ENCODE data around the gene TRIM37. TPM values are rescaled to one million over a fixed set of nuclear protein-coding genes. Genes with fewer than 3 reads are reported as not detected.

Gene TRIM37
- total RNA-seq, 1 donor from 2014 or later = 17.3 TPM

- CTCF ChIA-PET = no interaction called here
- POLR2A ChIA-PET = no interaction called here
- H3K4me1 Mint-ChIP-seq = no peaks in the 10 kb centered on the region
- H3K27me3 Mint-ChIP-seq = no peaks in the 10 kb centered on the region
- no peak overlapping the region for H3K27ac Mint-ChIP-seq
- ATAC-seq (ENCODE audit: low read depth) (no peak), DNase-seq (no peak)
- peaks cover 12% of the 10 kb centered on the region for H3K36me3 Mint-ChIP-seq (ENCODE audit: low read depth)
- intact Hi-C loops (cut with micrococcal nuclease) = no loop called here
- H3K4me3 Mint-ChIP-seq = no peak overlapping the region
- no peaks in the 10 kb centered on the region for H3K9me3 Mint-ChIP-seq
- no peak for TF ChIP-seq CTCF (IDR thresholded peaks at IDR 0.05)
Measured at GRCh38 chr17:59129814-59130213, 23.1 kb upstream of the TRIM37 start.

GRCh38 chr17:59126809-59127417 lies 20.2 kb upstream of the TRIM37 start:
- Mint-ChIP-seq H3K4me3 (no peak overlapping the region), H3K36me3 (ENCODE audit: low read depth) (peaks cover 13% of the 10 kb centered on the region), H3K27ac (no peak overlapping the region), H3K27me3 (no peaks in the 10 kb centered on the region), H3K4me1 (peaks cover 7% of the 10 kb centered on the region), H3K9me3 (no peaks in the 10 kb centered on the region)
- no peak for DNase-seq
- intact Hi-C loops (cut with micrococcal nuclease) = no loop called here
- TF ChIP-seq CTCF (IDR thresholded peaks at IDR 0.05) = no peak
- ChIA-PET POLR2A (no interaction called here), CTCF (no interaction called here)
- no peak for ATAC-seq (ENCODE audit: low read depth)

GRCh38 chr17:59124665-59125064 lies 18.0 kb upstream of the TRIM37 start:
- Mint-ChIP-seq H3K4me3 (no peak overlapping the region), H3K27ac (no peak overlapping the region), H3K9me3 (no peaks in the 10 kb centered on the region), H3K4me1 (peaks cover 8% of the 10 kb centered on the region), H3K27me3 (no peaks in the 10 kb centered on the region), H3K36me3 (ENCODE audit: low read depth) (peaks cover 17% of the 10 kb centered on the region)
- TF ChIP-seq CTCF (IDR thresholded peaks at IDR 0.05) = no peak
- CTCF ChIA-PET = no interaction called here
- ATAC-seq (ENCODE audit: low read depth) (no peak), DNase-seq (no peak)
- intact Hi-C loops (cut with micrococcal nuclease) = no loop called here
- POLR2A ChIA-PET = interaction anchor here (0.6 kb wide), 1 partner anchor 11 kb away, joined by 6 read pairs; no protein-coding TSS in a partner anchor

DNA sequence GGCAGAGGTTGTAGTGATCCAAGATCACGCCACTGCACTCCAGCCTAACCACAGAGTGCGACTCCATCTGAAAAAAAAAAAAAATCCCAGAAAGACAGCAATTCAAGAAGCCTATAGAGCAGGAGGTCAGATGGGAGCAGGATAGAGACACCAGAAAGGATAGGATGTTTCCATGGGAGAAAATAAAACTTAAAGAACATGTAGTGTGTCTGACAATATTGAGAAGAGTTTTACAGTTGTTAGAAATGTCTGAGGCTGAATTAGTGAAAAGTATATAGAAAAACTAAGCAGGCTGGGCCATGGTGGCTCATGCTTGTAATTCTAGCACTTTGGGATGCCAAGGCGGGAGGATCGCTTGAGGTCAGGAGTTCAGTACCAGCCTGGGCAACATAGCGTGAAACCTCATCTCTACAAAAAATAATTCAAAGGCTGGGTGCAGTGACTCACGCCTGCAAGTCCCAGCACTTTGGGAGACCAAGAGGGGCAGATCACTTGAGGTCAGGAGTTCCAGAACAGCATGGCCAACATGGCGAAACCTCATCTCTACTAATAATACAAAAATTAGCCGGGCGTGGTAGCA lies 15.3 kb upstream of the TRIM37 start:
- H3K9me3 Mint-ChIP-seq = no peaks in the 10 kb centered on the region
- TF ChIP-seq CTCF (IDR thresholded peaks at IDR 0.05) = no peak
- H3K4me1 Mint-ChIP-seq = peaks cover 8% of the 10 kb centered on the region
- no peak for ATAC-seq (ENCODE audit: low read depth)
- no peak overlapping the region for H3K4me3 Mint-ChIP-seq
- ChIA-PET CTCF (no interaction called here), POLR2A (no interaction called here)
- intact Hi-C loops (cut with micrococcal nuclease) = no loop called here
- no peak for DNase-seq
- H3K27ac Mint-ChIP-seq = no peak overlapping the region
- no peaks in the 10 kb centered on the region for H3K27me3 Mint-ChIP-seq
- peaks cover 26% of the 10 kb centered on the region for H3K36me3 Mint-ChIP-seq (ENCODE audit: low read depth)

DNA sequence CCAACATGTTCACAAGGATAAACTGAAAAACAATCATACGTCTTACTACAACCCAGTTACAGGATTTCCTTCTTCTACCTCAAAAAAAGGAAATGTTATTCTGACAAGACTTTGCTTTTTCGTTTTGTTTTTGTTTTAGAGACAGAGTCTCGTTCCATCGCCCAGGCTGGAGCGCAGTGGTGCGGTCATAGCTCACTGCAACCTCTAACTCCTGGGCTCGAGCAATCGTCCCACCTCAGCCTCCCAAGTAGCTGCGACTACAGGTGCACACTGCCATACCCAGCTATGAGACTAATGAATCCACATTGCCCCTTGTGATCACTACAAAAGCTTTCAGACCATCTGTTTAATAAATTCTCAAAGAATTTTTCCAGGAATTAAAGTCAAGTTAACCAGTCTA lies 8.8 kb upstream of the TRIM37 start:
- no peak for ATAC-seq (ENCODE audit: low read depth)
- Mint-ChIP-seq H3K4me3 (no peak overlapping the region), H3K27ac (no peak overlapping the region), H3K9me3 (no peaks in the 10 kb centered on the region), H3K4me1 (no peaks in the 10 kb centered on the region), H3K36me3 (ENCODE audit: low read depth) (peaks cover 31% of the 10 kb centered on the region), H3K27me3 (no peaks in the 10 kb centered on the region)
- no peak for DNase-seq
- POLR2A ChIA-PET = no interaction called here
- intact Hi-C loops (cut with micrococcal nuclease) = no loop called here
- TF ChIP-seq CTCF (IDR thresholded peaks at IDR 0.05) = no peak
- CTCF ChIA-PET = no interaction called here
